HCT116 (cell line): ENCODE results near the gene KRT13. TPM values are rescaled to one million over a fixed set of nuclear protein-coding genes. Genes with fewer than 3 reads are reported as not detected.

Experiments used
- ATAC-seq: fragments of 200-7000 bp; cut with Tn5 transposase; 2 replicates; pipeline ENCODE4 v1.9.1; 2020; ENCODE audit warnings: mild to moderate bottlenecking, moderate library complexity
- BruUV-seq: library from RNA; stranded (reverse); fragments of 400-500 nt; replicated peaks from 2 replicates; lab custom pipeline; 2021; lab: Mats Ljungman, UMichigan
- CTCF ChIA-PET: fragments of 300-600 bp; sonication (Branson Sonifier 250); formaldehyde crosslinking; loops from one replicate; lab custom pipeline; 2021; ENCODE audit warnings: antibody characterized with exemption; lab: Charles Lee
- POLR2A ChIA-PET: fragments of 300-600, 350-600 bp; sonication (Branson Sonifier 250); formaldehyde crosslinking; loops from one replicate; lab custom pipeline; 2021; ENCODE audit warnings: antibody characterized with exemption; lab: Charles Lee
- RAD21 ChIA-PET, 2 experiments: fragments of 300-600 bp; sonication (Branson Sonifier 250); formaldehyde crosslinking; loops; one replicate each; lab custom pipeline; 2023; ENCODE audit warnings: low total read pairs in 2 of 2; ENCODE audit not compliant: uncharacterized antibody in 2 of 2, unreplicated experiment in 2 of 2, low non-redundant PET in 1 of 2; lab: Charles Lee
- DNase-seq: peaks from one replicate; pipeline ENCODE4 v3.0.0-alpha.2; 2010; ENCODE audit warnings: low read depth, low spot score
- H2AFZ ChIP-seq: fragments of 200-600 bp; shearing (Covaris generic), sonication (generic); 2 replicates; pipeline ENCODE4 v1.6.1; 2017; ENCODE audit warnings: low read depth, mixed run types, mixed read lengths, antibody characterized with exemption, low read length; ENCODE audit not compliant: poor library complexity, severe bottlenecking
- H3K27ac ChIP-seq: 2 replicates; pipeline ENCODE4 v1.5.1; 2012; ENCODE audit warnings: low read depth, low read length
- H3K27me3 ChIP-seq: fragments of 200-600 bp; sonication (generic); 2 replicates; pipeline ENCODE4 v1.6.1; 2016; ENCODE audit warnings: mixed run types, low read length, mixed read lengths; ENCODE audit not compliant: insufficient read depth
- H3K36me3 ChIP-seq, 2 experiments: fragments of 200-500 bp in 1 of 2; fragments of 200-600 bp in 1 of 2; sonication (Bioruptor generic) in 1 of 2; sonication (generic) in 1 of 2; 2 replicates each; pipeline versions ENCODE4 v1.5.1 to v1.6.1; 2014 to 2016; ENCODE audit warnings: low read length in 2 of 2, inconsistent platforms in 1 of 2, mixed read lengths in 1 of 2, mixed run types in 1 of 2; ENCODE audit not compliant: insufficient read depth in 2 of 2, control insufficient read depth in 1 of 2
- H3K4me1 ChIP-seq, 2 experiments: fragments of 200-600 bp in 1 of 2; sonication (generic) in 1 of 2; 2 replicates each; pipeline versions ENCODE4 v1.5.1 to v1.6.1; 2012 to 2017; ENCODE audit warnings: low read length in 2 of 2, inconsistent platforms in 1 of 2, mild to moderate bottlenecking in 1 of 2, mixed read lengths in 1 of 2, mixed run types in 1 of 2, moderate library complexity in 1 of 2; ENCODE audit not compliant: insufficient read depth in 2 of 2, control insufficient read depth in 1 of 2
- H3K4me2 ChIP-seq: fragments of 200-600 bp; sonication (generic); 2 replicates; pipeline ENCODE4 v1.6.1; 2017; ENCODE audit warnings: mixed run types, low read length, mixed read lengths
- H3K4me3 ChIP-seq, 2 experiments: fragments of 200-600 bp in 1 of 2; sonication (generic) in 1 of 2; replicated peaks in 1 of 2; 2 replicates each; pipeline ENCODE4 v1.5.1; 2011 to 2016; ENCODE audit warnings: low read length in 2 of 2, control low read depth in 1 of 2, low read depth in 1 of 2, mild to moderate bottlenecking in 1 of 2, mixed read lengths in 1 of 2, mixed run types in 1 of 2
- H3K79me2 ChIP-seq: fragments of 200-600 bp; sonication (generic); 2 replicates; pipeline ENCODE4 v1.6.1; 2017; ENCODE audit warnings: mild to moderate bottlenecking, mixed run types, low read length, moderate library complexity, mixed read lengths; ENCODE audit not compliant: insufficient read depth
- H3K9ac ChIP-seq: fragments of 200-600 bp; sonication (generic); 2 replicates; pipeline ENCODE4 v1.6.1; 2016; ENCODE audit warnings: low read length, mixed read lengths
- H3K9me2 ChIP-seq: fragments of 200-600 bp; sonication (generic), shearing (Covaris generic); 2 replicates; pipeline ENCODE4 v1.6.1; 2017; ENCODE audit warnings: mixed run types, mild to moderate bottlenecking, moderate library complexity; ENCODE audit not compliant: insufficient read depth
- H3K9me3 ChIP-seq, 2 experiments: fragments of 200-500 bp in 1 of 2; fragments of 200-600 bp in 1 of 2; sonication (Bioruptor generic) in 1 of 2; sonication (generic) in 1 of 2; 2 replicates each; pipeline ENCODE4 v1.6.1; 2014 to 2017; ENCODE audit warnings: low read length in 2 of 2, mixed read lengths in 2 of 2, inconsistent platforms in 1 of 2, low read depth in 1 of 2, mild to moderate bottlenecking in 1 of 2, mixed run types in 1 of 2, moderate library complexity in 1 of 2; ENCODE audit not compliant: control insufficient read depth in 1 of 2, insufficient read depth in 1 of 2
- H4K20me1 ChIP-seq: fragments of 200-600 bp; sonication (generic), shearing (Covaris generic); 2 replicates; pipeline ENCODE4 v1.6.1; 2017; ENCODE audit warnings: mixed run types, mild to moderate bottlenecking, moderate library complexity; ENCODE audit not compliant: insufficient read depth
- CEBPB ChIP-seq: IDR thresholded peaks from 2 replicates; pipeline ENCODE4 v1.6.1; 2012; ENCODE audit warnings: low read depth
- ELF1 ChIP-seq: IDR thresholded peaks from 2 replicates; pipeline ENCODE4 v1.6.1; 2012; ENCODE audit warnings: low read depth, borderline replicate concordance
- POLR2A ChIP-seq: IDR thresholded peaks from 2 replicates; pipeline ENCODE4 v1.7.0; 2011; ENCODE audit warnings: borderline replicate concordance; ENCODE audit not compliant: insufficient read depth, insufficient read length; ENCODE audit errors: extremely low read depth
- RAD21 ChIP-seq: IDR thresholded peaks from 2 replicates; pipeline ENCODE4 v1.6.1; 2012; ENCODE audit warnings: low read depth, mild to moderate bottlenecking
- SIN3A ChIP-seq: IDR thresholded peaks from 2 replicates; pipeline ENCODE4 v1.6.1; 2012; ENCODE audit warnings: low read depth
- TCF7L2 ChIP-seq: IDR thresholded peaks from 2 replicates; pipeline ENCODE4 v1.7.0; 2011; ENCODE audit warnings: borderline replicate concordance, inconsistent platforms; ENCODE audit not compliant: insufficient read depth, insufficient read length; ENCODE audit errors: extremely low read depth
- YY1 ChIP-seq: IDR thresholded peaks from 2 replicates; pipeline ENCODE4 v1.6.1; 2011; ENCODE audit warnings: low read length, low read depth, moderate library complexity, mild to moderate bottlenecking; ENCODE audit not compliant: insufficient replicate concordance; ENCODE audit errors: extremely low read depth
- ZNF274 ChIP-seq: fragments of 200-500 bp; sonication (Bioruptor generic); IDR thresholded peaks from 2 replicates; pipeline ENCODE4 v1.6.1; 2014; ENCODE audit warnings: mild to moderate bottlenecking, low read depth, low read length, inconsistent platforms
- intact Hi-C: fragments of 100-400 bp; cut with micrococcal nuclease; formaldehyde crosslinking; loops from 2 replicates; pipeline ENCODE4 v1.10.0; 2022
- total RNA-seq: library from RNA; stranded (reverse); gene quantifications from one replicate; pipeline ENCODE4 v1.2.1, GENCODE V29; 2021; ENCODE audit not compliant: unreplicated experiment
- TF ChIP-seq, protein P1 (sequence below), 3 experiments: fragments of 200-600 bp in 1 of 3; sonication (generic) in 1 of 3; IDR thresholded peaks in 2 of 3; conservative IDR thresholded peaks in 1 of 3; 2 replicates each; pipeline ENCODE4 v1.5.1; 2012 to 2017; ENCODE audit warnings: low read depth in 2 of 3, low read length in 2 of 3, antibody characterized with exemption in 1 of 3, borderline replicate concordance in 1 of 3, control low read depth in 1 of 3, mild to moderate bottlenecking in 1 of 3, mixed read lengths in 1 of 3, mixed run types in 1 of 3, moderate library complexity in 1 of 3; ENCODE audit not compliant: insufficient read depth in 1 of 3
- TF ChIP-seq, protein P2 (sequence below): IDR thresholded peaks from 2 replicates; pipeline ENCODE4 v1.6.1; 2012
- TF ChIP-seq, protein P3 (sequence below): IDR thresholded peaks from 2 replicates; pipeline ENCODE4 v1.6.1; 2011; ENCODE audit warnings: mild to moderate bottlenecking, low read length, moderate library complexity; ENCODE audit not compliant: insufficient replicate concordance; ENCODE audit errors: extremely low read depth

The KRT13 gene
- total RNA-seq, 1 experiment from 2014 or later: 3.7 TPM

DNA sequence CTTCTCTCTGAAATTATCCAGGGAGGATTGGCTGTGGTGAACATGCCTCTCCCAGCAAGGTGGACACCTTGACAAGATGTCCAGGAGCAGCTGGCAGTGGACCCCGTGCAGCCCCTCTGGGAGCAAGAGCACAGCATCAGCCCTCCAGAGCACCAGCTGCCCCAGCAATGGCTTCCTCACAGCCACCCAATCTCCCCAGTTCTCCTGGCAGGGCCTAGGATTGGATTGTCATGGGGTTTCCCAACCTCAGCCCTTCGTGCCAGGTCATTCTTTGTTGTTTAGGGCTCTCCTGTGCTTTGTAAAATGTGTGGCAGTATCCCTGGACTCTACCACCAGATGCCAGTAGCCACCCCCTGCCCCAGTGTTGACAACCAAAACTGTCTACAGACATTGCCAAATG lies 13.9 kb downstream of the KRT13 start:
- intact Hi-C loops: loop anchor here (10.0 kb wide), 1 partner anchor 77 kb away; no protein-coding TSS in a partner anchor
- Histone ChIP-seq H3K27me3 (no peaks in the 10 kb centered on the region), H4K20me1 (no peaks in the 10 kb centered on the region), H3K9ac (no peak overlapping the region), H3K9me3 (no peaks in the 10 kb centered on the region), H3K9me2 (no peaks in the 10 kb centered on the region), H3K79me2 (no peaks in the 10 kb centered on the region), H3K4me2 (no peak overlapping the region), H3K27ac (no peak overlapping the region), H3K36me3 (no peaks in the 10 kb centered on the region), H2AFZ (no peak overlapping the region), H3K4me1 (peaks cover 12 to 41% of the 10 kb centered on the region in 2 experiments), H3K4me3 (no peak overlapping the region)
- ChIA-PET POLR2A (no interaction called here), CTCF (no interaction called here), RAD21 (no interaction called here)
- no TSS peak for BruUV-seq
- DNase-seq (no peak), ATAC-seq (no peak)
- TF ChIP-seq, protein P1, sequence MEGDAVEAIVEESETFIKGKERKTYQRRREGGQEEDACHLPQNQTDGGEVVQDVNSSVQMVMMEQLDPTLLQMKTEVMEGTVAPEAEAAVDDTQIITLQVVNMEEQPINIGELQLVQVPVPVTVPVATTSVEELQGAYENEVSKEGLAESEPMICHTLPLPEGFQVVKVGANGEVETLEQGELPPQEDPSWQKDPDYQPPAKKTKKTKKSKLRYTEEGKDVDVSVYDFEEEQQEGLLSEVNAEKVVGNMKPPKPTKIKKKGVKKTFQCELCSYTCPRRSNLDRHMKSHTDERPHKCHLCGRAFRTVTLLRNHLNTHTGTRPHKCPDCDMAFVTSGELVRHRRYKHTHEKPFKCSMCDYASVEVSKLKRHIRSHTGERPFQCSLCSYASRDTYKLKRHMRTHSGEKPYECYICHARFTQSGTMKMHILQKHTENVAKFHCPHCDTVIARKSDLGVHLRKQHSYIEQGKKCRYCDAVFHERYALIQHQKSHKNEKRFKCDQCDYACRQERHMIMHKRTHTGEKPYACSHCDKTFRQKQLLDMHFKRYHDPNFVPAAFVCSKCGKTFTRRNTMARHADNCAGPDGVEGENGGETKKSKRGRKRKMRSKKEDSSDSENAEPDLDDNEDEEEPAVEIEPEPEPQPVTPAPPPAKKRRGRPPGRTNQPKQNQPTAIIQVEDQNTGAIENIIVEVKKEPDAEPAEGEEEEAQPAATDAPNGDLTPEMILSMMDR (IDR thresholded peaks at IDR 0.05 in 2 of 3, conservative IDR thresholded peaks at IDR 0.05 in 1 of 3; ENCODE audit: borderline replicate concordance in 1 of 3, insufficient read depth in 1 of 3, low read depth in 2 of 3, low read length in 2 of 3): no peak
- TF ChIP-seq POLR2A (no peak), ZNF274 (no peak), TCF7L2 (no peak), SIN3A (no peak), CEBPB (no peak), ELF1 (no peak), RAD21 (no peak), YY1 (no peak)
- TF ChIP-seq, protein P2, sequence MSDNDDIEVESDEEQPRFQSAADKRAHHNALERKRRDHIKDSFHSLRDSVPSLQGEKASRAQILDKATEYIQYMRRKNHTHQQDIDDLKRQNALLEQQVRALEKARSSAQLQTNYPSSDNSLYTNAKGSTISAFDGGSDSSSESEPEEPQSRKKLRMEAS: no peak
- TF ChIP-seq, protein P3, sequence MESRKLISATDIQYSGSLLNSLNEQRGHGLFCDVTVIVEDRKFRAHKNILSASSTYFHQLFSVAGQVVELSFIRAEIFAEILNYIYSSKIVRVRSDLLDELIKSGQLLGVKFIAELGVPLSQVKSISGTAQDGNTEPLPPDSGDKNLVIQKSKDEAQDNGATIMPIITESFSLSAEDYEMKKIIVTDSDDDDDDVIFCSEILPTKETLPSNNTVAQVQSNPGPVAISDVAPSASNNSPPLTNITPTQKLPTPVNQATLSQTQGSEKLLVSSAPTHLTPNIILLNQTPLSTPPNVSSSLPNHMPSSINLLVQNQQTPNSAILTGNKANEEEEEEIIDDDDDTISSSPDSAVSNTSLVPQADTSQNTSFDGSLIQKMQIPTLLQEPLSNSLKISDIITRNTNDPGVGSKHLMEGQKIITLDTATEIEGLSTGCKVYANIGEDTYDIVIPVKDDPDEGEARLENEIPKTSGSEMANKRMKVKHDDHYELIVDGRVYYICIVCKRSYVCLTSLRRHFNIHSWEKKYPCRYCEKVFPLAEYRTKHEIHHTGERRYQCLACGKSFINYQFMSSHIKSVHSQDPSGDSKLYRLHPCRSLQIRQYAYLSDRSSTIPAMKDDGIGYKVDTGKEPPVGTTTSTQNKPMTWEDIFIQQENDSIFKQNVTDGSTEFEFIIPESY: no peak
